ENCODE results near the gene ONECUT1.
A peak's percentile ranks its signal among the peaks of the same experiment; 100 is the strongest.

Gene ONECUT1

DNA sequence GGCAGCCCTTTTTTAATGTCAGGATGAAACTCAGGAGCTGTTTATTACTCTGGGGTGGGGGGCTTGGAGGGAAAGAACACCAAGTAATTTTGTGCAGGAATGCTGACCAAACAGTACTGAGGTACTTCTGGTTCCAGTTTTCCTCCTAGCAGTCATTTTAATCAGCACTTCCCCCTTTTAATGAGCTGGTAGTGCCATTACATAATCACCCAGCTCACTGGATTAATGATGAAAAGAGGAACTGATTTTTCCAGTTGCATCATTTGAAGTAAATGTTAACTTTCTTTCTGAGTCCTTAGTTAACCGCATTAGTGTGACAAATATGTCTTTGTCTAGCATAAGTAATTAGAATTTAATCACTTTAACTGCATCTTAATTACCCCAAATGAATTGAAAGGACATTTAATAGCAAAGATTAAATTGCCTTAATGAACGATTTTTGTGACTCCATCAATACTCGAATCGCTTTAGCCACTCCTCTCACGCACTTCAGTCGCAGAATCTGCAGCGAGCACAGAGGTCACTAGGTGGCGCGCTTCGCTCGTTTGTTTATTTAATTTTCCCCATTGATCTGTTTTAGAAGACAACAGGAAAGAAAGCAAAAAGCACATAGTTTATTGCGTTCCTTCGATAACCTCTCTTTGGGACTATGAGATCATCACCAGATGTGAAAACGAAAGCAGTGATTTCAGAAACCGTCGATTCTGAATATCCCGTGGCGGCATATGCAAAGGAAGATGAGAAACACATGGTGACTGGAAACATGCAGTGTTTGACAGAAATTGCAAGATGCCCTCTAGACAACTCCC lies 9.8 kb downstream of the ONECUT1 start:
- peak; percentile 67 for DNase-seq

DNA sequence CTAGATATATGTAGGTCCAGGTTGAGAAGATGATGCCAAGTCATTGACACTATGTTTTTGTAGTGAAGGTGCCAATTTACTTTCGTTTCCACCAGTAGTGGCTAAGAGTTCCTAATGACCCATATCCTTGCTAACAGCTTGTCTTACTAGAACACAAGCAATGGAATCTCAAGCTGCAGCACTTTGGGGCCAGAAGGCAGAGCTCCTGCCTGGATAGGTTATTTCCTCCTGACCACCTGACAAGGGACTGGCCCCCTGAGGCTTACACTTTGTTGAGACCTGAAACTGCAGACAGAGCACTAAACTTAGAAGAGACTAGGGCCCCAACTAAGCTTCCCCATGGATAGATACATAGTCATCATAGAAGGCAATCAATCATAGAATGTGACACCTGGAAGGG lies 11.7 kb downstream of the ONECUT1 start:
- no peak for DNase-seq

DNA sequence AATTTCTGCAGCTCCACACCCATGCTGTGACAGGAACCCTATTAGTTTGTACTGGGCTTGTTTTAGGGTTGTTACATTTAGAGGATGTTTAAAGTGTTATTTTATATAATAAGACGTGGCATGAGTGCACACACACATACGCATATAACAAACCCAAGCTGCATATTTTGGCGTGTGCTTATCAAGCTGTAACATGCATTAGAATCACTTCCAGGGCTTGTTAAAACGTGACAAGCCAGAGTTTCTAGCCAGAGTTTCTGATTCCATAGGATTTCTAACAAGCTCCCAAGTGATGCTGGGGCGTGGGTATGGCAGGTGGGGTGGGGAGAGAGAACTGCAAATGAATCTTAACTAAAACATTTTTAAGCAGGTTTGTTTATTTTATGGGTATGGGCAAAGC lies 17.4 kb downstream of the ONECUT1 start:
- DNase-seq = no peak

DNA sequence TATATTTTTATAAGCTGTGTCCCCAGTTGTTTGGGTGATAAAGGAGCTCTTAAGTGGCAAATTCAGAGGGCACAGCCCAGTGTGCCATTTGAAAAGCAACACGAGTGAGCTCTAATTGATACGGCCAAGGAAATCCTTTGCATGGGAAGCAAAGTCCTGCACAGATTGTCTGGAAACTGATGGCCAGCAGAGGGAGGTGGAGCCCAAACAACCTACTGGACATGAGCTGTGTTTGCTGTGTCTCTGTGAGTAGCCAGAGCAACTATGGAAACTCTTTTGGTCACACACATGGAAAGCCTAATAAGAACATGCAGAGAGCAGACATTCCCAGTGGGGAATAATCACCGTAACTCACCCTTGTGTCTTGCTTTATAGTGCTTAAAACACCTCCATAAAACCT lies 24.4 kb downstream of the ONECUT1 start:
- DNase-seq = no peak

DNA sequence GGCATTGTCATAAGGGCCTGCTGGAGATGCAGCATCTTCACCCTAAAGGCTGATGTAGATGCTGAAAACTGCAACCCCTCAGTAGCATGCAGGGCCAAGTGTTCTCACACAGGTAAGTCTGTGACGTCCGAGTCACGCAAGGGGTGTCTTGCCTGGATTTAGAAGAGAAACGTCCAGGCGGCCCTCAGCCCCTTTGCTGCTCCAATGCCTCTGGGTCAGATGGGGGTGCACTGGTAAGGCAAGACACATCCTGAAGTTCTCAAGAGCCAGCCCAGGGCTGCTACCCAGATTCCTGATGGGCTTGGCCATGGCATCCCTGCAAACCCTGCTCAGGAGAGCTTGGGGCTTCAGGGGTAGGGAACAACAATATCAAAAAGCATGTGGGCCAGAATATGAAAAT lies 25.4 kb downstream of the ONECUT1 start:
- no peak for DNase-seq

DNA sequence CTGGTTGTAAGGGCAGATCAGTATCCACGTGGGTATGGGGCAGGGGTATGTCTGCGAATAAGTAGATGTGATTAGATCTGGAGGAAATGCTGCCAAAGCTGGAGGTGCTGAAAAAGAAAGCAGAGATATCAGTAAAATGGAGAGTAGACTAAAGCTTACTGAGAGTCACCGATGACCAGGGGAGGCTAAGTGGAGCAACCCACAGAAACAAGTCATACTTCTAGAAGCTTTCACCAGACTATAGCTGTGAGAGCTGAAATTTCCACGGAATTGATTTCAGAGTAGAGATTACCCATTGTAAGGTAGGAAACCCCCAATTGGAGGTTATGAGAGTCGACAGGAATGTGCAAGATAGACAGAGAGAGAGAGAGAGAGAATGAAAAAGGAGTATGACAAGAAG lies 27.5 kb downstream of the ONECUT1 start:
- no peak for DNase-seq

DNA sequence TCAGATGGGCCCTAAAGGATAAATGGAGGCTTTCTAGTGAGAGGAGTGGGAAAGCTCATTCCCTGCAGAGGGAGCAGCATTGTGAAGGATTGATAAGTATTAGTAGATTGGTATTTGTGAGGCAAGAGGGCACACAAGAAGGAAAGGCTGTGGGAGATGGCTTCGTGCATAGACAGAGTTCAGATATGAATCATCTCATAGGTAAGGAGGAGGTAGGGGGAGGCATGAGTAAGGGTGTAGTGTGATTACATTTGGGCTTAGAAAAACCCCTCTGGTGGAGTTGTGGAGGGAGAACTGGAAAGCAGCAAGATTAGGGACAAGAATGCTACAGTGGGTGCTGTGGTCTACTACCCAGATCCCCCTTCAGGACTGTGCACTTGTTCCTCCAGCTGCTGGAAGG lies 29.6 kb downstream of the ONECUT1 start:
- DNase-seq = no peak

DNA sequence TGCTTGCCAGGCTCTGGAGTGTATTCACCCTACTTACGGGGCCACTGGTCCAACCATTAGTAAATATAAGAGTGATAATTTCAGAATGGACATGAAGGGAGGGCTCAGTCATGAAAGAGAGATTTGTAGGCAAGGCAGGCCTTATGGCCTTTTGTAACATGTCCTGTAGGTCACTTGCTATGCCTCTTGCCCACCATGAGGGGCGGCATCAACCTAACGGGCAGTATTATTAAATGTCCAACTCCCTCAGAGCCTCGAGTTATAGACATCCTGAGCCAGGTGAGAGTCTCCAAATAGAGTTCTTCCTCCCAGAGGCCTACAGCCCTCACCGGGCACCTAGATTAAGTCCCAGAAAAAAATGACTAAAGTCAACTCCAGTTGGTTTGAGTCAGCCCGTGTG lies 30.2 kb downstream of the ONECUT1 start:
- no peak for DNase-seq

DNA sequence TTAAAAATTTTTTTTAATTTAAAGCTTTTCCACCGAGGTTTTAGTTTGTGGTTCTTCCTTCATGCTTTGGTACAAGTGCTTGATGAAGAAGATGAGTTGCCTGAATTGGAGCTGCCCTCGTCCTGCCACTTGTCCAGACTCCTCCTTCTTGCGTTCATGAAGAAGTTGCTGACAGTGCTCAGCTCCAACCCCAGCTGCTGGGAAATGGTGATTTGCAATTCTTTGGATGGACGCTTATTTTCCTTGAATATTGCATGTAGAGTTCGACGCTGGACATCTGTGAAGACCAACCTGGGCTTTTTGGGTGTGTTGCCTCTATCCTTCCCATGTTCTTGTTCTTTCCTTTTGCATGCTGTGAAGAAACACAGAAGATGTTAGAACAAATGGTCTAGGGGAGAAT lies 32.6 kb downstream of the ONECUT1 start:
- DNase-seq = no peak

DNA sequence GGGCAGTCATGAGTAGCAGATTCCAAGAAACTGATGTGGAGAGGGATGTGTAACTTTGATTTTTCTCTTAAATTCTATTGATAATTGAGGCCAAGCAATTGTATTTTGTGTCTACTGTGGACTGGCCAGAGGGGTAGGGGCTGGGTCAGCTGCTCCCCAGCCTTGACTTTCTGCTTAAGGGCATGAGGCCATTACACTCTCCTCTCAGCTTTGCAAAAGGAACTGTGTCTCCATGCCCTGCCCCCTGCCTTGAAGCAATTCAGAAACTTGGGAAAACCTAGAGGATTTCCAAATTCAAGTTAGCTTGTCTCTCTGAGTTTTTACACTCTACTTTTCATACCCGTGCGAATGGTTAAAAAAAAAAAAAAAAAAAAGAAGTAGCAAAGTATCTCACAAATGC lies 38.6 kb downstream of the ONECUT1 start:
- DNase-seq = no peak

DNA sequence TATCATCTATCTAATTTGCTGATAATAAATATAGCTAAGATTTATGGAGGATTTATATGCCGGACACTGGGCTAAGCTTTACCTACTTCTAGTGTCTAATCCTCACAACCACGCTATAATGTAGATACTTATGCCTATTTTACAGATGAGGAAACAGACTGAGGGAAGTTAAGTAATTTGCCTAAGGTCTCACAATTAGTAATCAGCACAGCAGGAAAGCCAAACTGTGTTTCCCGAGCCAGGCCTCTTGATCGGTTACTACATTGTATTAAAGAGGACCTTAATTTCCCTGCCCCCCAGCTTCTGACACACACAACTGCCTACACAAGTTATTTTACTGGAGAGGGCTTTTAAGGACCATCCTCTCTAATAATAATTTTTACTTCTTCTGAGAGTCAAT lies 40.9 kb downstream of the ONECUT1 start:
- no peak for DNase-seq

DNA sequence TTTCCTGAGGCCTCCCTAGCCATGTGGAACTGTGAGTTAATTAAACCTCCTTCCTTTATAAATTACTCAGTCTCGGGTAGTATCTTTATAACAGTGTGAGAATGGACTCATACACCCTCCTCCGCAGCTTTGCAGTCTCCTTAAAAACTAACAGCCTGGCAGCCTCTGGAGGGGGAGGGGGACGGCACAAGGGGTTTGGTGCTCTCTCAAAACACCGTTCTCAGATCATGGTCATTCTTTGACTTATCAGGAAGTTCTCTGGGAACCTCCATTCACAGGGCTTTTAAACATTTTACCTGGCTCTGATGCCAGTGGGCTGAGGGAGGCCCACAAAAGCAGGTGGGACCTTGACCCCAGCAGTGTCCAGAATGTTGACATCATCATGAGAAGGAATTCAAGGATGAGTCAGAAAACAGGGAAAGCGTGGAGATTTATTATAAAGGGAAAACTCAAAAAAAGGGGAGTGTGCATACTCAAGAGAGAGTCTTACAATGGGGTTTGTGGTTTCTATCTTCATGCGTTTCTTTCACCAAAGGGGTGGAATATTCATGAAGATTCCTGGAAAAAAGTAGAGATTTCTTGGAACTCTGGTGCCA lies 43.9 kb downstream of the ONECUT1 start:
- no peak for DNase-seq

DNA sequence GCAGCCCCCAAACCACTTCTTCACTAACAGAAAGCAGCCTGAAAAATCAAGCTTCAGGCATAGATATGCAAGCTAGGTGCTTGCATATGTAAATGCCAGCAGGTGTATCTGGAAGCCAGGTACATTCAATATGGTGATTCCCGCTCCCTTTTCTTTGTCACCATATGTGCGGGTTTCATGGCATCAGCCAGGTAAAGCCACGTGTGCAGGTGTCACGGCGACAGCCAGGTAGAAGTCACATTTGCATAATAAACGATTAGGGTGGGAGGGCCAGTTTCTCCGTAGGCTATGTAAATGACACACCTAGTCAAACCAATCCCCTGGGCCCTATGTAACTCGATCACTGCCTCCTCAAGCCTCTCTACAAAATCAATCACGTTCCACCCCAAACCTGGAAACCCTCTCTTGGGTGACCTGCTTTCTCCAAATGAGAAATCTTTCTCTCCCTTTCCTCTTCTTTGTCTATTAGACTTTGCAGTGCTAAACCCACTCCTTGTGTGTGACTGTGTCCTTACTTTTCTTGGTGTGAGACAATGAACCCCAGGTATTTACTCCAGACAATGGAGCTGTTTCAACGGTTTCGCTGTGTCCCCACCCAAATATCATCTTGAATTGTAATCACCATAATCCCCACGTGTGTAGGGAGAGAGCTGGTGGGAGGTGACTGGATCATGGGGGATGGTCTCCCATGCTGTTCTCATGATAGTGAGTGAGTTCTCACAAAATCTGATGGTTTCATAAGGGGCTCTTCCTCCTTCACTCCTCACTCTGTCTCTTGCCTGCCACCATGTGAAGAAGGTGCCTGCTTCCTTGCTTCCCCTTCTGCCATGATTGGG lies 44.6 kb downstream of the ONECUT1 start:
- no peak for DNase-seq

DNA sequence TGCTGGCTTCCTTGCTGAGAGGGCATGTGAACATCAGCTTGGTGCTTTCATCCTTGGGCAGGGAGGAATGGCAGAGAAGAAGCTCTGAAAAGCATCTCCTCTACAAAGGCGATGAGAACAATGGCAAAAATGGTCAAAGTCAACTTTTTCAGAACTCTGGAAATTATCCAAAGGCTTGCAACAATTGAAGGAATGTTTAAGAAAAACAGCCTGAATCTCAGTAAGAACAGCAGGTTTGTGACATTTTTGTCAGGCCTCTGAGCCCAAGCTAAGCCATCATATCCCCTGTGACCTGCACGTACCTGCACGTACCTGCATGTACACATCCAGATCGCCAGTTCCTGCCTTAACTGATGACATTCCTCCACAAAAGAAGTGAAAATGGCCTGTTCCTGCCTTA lies 51.8 kb downstream of the ONECUT1 start:
- DNase-seq = no peak

DNA sequence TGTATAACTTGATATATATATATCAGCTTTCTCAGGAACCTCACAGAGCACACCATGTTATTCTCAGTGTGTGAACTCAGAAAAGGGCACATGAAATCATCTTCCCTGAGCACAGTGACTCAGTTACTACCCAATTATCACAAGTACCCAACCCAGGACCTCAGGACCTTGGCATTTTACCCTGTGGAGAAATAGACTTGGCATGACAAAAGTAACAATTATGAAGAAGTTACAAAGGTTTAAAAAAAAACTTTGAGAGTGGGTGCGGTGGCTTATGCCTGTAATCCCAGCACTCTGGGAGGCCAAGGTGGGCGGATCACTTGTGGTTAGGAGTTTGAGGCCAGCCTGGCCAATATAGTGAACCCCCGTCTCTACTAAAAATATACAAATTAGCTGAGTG lies 52.4 kb downstream of the ONECUT1 start:
- DNase-seq = no peak

DNA sequence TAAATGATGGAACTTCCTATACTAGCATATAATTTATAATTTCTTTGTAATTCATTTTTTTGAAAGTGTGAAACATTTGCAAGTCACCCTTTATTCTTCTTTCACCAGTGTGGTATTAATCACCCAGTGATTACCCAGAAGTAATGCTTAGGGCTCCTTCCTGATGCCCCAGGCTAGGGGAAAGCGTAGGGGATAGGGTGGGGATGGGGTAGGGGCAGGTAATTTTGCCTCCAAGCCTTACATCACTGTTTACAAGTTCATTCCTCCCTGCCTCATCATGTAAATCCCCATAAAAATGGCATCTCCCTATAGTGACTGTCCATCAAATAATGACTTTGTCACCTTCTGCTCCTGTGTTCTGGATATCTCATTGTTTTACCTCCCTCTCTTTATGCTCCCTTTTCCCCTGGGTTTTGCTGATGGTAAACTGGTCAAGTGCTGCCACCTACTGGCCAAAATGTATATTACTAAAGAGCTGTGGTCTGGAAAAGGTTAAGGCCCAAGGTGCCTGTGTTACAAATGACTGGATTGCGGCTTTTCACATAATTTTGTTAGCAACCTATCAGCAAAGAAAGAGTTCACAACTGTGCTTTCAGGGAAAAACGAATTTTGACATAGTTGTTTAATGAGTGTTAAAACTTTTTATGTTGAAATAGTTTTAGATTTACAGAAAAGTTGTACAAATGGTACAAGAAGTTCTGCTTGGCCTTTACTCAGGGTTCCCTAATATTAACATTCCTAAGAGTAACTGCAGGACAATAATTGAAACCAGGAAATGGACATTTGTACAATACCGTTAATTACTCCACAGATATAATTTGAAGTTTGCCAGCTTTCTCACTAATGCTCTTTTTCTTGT lies 54.7 kb downstream of the ONECUT1 start:
- peak; percentile 39 for DNase-seq

DNA sequence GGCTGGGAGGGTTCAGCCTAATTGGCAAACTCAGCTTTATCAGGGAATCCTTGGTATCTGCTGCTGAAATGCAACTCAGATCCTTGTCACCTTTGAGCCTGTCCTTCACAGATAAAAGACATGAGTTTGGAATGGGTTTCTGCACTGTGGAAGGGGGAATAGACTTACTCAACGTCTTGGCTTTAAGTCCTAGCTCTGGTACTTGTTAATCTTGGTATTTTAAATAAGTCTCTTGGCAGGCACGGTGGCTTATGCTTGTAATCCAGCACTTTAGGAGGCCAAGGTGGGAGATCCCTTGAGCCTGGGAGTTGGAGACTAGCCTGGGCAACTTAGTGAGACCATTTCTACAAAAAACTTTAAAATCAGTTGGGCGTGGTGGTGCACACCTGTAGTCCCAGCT lies 55.8 kb downstream of the ONECUT1 start:
- DNase-seq = no peak

DNA sequence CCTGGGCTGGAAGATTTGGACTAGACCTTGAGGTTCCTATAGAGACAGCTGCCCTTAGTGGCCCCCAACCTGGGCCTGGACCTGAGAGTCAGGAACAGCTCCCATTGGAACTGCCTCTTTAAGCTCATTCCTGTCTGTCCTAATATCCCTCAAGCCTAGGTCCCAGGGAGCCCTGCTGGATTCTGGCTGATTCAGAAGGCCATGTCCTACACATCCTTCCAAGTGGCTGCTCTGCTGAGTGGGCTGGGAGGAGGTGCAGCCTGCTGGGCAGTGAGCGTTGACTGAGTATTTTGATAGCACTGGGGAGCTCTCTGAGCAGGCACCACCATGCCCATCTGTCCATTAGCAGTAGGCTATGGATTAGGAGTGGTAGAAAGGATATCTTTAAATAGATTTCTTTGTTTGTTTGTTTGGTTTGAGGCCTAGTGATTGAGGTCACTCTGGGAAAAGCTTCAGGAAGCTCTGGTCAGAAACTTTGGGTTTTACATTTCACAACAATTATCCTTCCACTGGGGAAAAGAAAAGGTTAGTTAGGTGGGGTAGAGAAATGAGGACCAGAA lies 56.4 kb downstream of the ONECUT1 start:
- DNase-seq = no peak

DNA sequence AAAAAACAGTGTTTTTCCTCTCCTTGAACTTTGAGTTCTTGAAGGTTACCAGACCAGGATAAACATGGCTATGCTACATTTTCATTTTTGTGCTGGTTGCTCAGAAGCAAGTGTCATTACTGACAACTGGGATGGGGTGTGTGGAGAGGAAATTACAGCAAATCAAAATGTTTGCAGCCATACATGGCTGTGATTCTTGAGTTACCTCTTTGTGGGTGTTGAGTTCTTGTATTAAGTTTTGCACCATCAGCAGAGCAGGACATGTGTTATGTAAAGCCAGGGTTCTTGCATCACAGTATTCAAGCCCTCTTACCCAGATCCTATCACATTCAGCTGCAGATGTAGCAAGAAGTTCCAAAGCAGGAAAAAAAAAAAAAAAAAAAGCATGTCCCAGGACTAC lies 57.0 kb downstream of the ONECUT1 start:
- DNase-seq = no peak

DNA sequence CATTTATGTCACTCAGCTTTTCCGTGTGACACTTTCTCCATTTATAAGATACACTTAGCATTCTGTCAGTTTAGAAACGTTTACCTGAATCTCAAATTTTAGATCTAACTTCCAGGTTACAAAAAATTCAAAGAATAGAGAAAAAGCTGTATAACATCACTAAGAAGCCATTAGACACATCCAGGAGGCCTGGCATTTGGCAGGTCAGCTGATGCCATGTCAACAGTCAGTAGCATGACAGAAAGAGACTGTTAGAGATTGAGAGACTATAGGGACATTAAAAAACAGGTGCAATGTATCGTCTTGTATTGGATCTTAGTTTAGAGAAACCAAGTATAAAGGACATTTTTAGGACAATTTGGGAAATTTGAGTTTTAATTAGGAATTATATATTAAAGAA lies 57.6 kb downstream of the ONECUT1 start:
- no peak for DNase-seq

DNA sequence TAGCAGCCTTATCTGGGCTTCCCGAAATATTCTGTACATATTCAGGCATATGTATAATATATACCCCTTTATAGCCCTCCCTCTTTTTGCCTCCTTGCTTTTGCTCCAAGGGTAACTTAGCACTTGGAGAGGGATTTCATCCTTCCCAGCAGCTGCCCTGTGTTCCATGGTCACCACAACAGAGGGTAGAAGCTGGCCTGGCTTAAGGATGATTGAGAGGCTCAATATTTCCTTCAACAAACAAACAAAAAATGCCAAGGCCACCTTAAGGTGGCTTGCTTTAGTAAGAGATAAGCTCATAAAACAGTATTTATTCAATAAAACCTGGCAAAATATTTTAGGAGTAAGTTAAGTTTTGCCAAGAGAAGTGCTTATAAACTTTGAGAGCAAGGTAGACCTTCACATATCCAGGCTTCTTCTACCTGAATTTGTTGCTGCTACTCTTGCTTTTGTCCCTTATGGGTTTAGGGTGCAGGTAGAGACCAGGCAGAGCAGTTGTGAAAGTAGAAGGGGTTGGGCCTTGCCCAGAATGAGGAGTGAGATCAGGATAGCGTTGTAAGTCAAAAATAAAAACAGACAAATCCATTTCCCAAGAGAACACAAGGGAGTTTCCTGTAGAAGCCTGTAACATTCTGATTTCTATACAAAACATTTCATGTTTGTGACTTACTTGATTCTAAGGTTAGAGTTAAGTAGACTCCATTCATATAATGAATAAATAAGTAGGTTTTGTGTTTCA lies 58.2 kb downstream of the ONECUT1 start:
- no peak for DNase-seq

DNA sequence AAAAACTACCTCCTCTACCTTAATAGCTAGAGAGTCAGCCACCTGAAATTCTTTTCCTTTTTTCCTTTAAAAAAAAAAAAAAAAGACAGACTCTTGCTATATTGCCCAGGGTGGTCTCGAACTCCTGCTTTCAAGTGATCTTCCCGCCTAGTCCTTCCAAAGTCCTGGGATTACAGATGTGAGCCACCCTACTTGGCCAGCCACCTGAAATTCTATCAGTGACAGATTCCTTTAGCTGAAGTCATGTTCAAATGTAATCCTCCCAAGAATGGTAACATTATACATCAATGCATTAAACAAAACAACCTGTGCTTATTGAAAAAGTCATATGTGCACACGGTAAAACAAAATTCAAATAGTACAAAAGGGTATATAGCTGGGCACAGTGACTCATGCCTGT lies 59.1 kb downstream of the ONECUT1 start:
- DNase-seq = no peak

Measured in stimulated activated CD4-positive, alpha-beta T cell treated with anti-CD3 and anti-CD28 coated beads, Interleukin-4, amount 100 ng/mL, for 1 hour (primary cell).